ENCODE measurements around the gene R3HCC1L.
A peak's percentile ranks its signal among the peaks of the same experiment; 100 is the strongest.

R3HCC1L gene

GRCh38 chr10:98110356-98110755 lies 24.1 kb upstream of the R3HCC1L start:
- H3K4me3 ChIP-seq (ENCODE audit: low read depth, low read length): no peak overlapping the region
- H3K9me3 ChIP-seq (ENCODE audit: control insufficient read depth, insufficient read depth, low read depth, low read length): no peaks in the 10 kb centered on the region
- no peaks in the 10 kb centered on the region for H3K4me1 ChIP-seq (ENCODE audit: control insufficient read depth, insufficient read depth, low read length)
- ChIA-PET POLR2A (no interaction called here), CTCF (no interaction called here)
- no peak overlapping the region for H3K27ac ChIP-seq (ENCODE audit: extremely low read depth, low read depth, low read length)
- H3K36me3 ChIP-seq (ENCODE audit: control insufficient read depth in 2 of 2, insufficient read depth in 1 of 2, low read length in 2 of 2): no peaks in the 10 kb centered on the region
- no peak for TF ChIP-seq PRDM2 (tag by site-specific recombination; IDR thresholded peaks at IDR 0.05; ENCODE audit: borderline replicate concordance)
- peak; percentile 99 for TF ChIP-seq PRDM1 (tag by site-specific recombination; IDR thresholded peaks at IDR 0.05)
- TF ChIP-seq KLF8 (tag by site-specific recombination; IDR thresholded peaks at IDR 0.05): no peak

GRCh38 chr10:98115031-98115787 lies 19.2 kb upstream of the R3HCC1L start:
- ChIA-PET CTCF (interaction anchor here (0.7 to 1.3 kb wide), 4 partner anchors 10 to 87 kb away, joined by 3 to 4 read pairs (median 3); no protein-coding TSS in a partner anchor), POLR2A (no interaction called here)
- H3K27ac ChIP-seq (ENCODE audit: extremely low read depth, low read depth, low read length): no peak overlapping the region
- H3K4me1 ChIP-seq (ENCODE audit: control insufficient read depth, insufficient read depth, low read length): no peaks in the 10 kb centered on the region
- H3K36me3 ChIP-seq (ENCODE audit: control insufficient read depth in 2 of 2, insufficient read depth in 1 of 2, low read length in 2 of 2): no peaks in the 10 kb centered on the region
- no peak overlapping the region for H3K4me3 ChIP-seq (ENCODE audit: low read depth, low read length)
- no peaks in the 10 kb centered on the region for H3K9me3 ChIP-seq (ENCODE audit: control insufficient read depth, insufficient read depth, low read depth, low read length)
- TF ChIP-seq ZBTB17 (tag by site-specific recombination; IDR thresholded peaks at IDR 0.05) (0 out of 2 replicates have a peak, but pooled peaks have one; percentile 24), ZSCAN18 (tag by site-specific recombination; IDR thresholded peaks at IDR 0.05) (no peak), ZNF174 (tag by site-specific recombination; IDR thresholded peaks at IDR 0.05) (no peak), ZNF510 (tag by site-specific recombination; IDR thresholded peaks at IDR 0.05; ENCODE audit: insufficient replicate concordance) (no peak), ZNF585B (tag by site-specific recombination; IDR thresholded peaks at IDR 0.05) (no peak)

GRCh38 chr10:98119891-98120290 lies 14.6 kb upstream of the R3HCC1L start:
- no peak overlapping the region for H3K27ac ChIP-seq (ENCODE audit: extremely low read depth, low read depth, low read length)
- no peaks in the 10 kb centered on the region for H3K36me3 ChIP-seq (ENCODE audit: control insufficient read depth in 2 of 2, insufficient read depth in 1 of 2, low read length in 2 of 2)
- no peak overlapping the region for H3K4me3 ChIP-seq (ENCODE audit: low read depth, low read length)
- CTCF ChIA-PET: no interaction called here
- POLR2A ChIA-PET: no interaction called here
- no peaks in the 10 kb centered on the region for H3K4me1 ChIP-seq (ENCODE audit: control insufficient read depth, insufficient read depth, low read length)
- no peaks in the 10 kb centered on the region for H3K9me3 ChIP-seq (ENCODE audit: control insufficient read depth, insufficient read depth, low read depth, low read length)
- TF ChIP-seq ZNF280D (tag by site-specific recombination; IDR thresholded peaks at IDR 0.05) (no peak), SCRT1 (tag by site-specific recombination; IDR thresholded peaks at IDR 0.05; ENCODE audit: borderline replicate concordance) (no peak), ZNF639 (tag by site-specific recombination; IDR thresholded peaks at IDR 0.05) (no peak), ZNF791 (tag by site-specific recombination; IDR thresholded peaks at IDR 0.05) (no peak), PRDM4 (tag by site-specific recombination; IDR thresholded peaks at IDR 0.05) (no peak), ZNF701 (tag by site-specific recombination; IDR thresholded peaks at IDR 0.05) (no peak), SALL2 (tag by site-specific recombination; IDR thresholded peaks at IDR 0.05; ENCODE audit: borderline replicate concordance) (no peak), ZNF426 (tag by site-specific recombination; IDR thresholded peaks at IDR 0.05) (no peak)

All from HEK293 (cell line).